ENCODE measurements around the gene HOXC12. TPM values are rescaled to one million over a fixed set of nuclear protein-coding genes. Genes with fewer than 3 reads are reported as not detected.
A peak's percentile ranks its signal among the peaks of the same experiment; 100 is the strongest.

The HOXC12 gene
- polyA plus RNA-seq, 1 of the 3 experiments (the other 2 are of a cell fraction), result not detected

- Histone ChIP-seq H3K27me3 (ENCODE audit: insufficient read depth) (peaks cover 97% of the 10 kb centered on the region), H3K36me3 (replicated peaks in 1 of 2; ENCODE audit: control insufficient read depth in 1 of 2, insufficient read depth in 2 of 2, low read length in 1 of 2) (no peaks in the 10 kb centered on the region), H3K4me1 (ENCODE audit: control insufficient read depth in 1 of 2, insufficient read depth in 2 of 2, low read depth in 1 of 2, low read length in 1 of 2) (no peaks in the 10 kb centered on the region), H3K9ac (no peak overlapping the region), H4K20me1 (ENCODE audit: insufficient read depth) (no peaks in the 10 kb centered on the region), H3K9me2 (no peaks in the 10 kb centered on the region), H3K27ac (ENCODE audit: low read depth in 2 of 2, low read length in 1 of 2) (no peak overlapping the region), H3K9me3 (no peaks in the 10 kb centered on the region), H3F3A (replicated peaks; ENCODE audit: insufficient read depth) (no peaks in the 10 kb centered on the region), H2AFZ (ENCODE audit: low read depth) (no peak overlapping the region), H3K4me2 (no peak overlapping the region), H3K4me3 (ENCODE audit: low read depth in 2 of 2, low read length in 1 of 2) (no peak overlapping the region), H3K79me2 (ENCODE audit: insufficient read depth) (no peaks in the 10 kb centered on the region)
- DNase-seq, result no peak
- CTCF ChIA-PET, result interaction anchor here (0.6 to 1.9 kb wide), 7 partner anchors 14 to 455 kb away, joined by 3 to 7 read pairs (median 4); partner anchors contain the start of gene HOXC10
- 30% methylated on average over 49 of the region's 51 CpGs for WGBS (ENCODE audit: low lambda C conversion rate)
- POLR2A ChIA-PET, result no interaction called here
- 0 out of 2 replicates have a peak, but pooled peaks have one; percentile 21 for TF ChIP-seq EZH2phosphoT487 (IDR thresholded peaks at IDR 0.05; ENCODE audit: borderline replicate concordance, low read depth)
- TF ChIP-seq YY1 (IDR thresholded peaks at IDR 0.05; ENCODE audit: low read depth), result no peak
Measured at GRCh38 chr12:53944907-53945847, 9.5 kb upstream of the HOXC12 start.

GRCh38 chr12:53947743-53948142 lies 7.0 kb upstream of the HOXC12 start:
- no peaks in the 10 kb centered on the region for H3K79me2 ChIP-seq (ENCODE audit: insufficient read depth)
- CTCF ChIA-PET, result no interaction called here
- H3K4me2 ChIP-seq, result no peak overlapping the region
- peaks cover 99% of the 10 kb centered on the region for H3K27me3 ChIP-seq (ENCODE audit: insufficient read depth)
- no peak overlapping the region for H3K9ac ChIP-seq
- H4K20me1 ChIP-seq (ENCODE audit: insufficient read depth), result 0 out of 2 replicates have a peak, but pooled peaks cover 4% of the 10 kb centered on the region
- no peaks in the 10 kb centered on the region for H3K9me3 ChIP-seq
- no peak overlapping the region for H3K4me3 ChIP-seq (ENCODE audit: low read depth in 2 of 2, low read length in 1 of 2)
- no peak overlapping the region for H3K27ac ChIP-seq (ENCODE audit: low read depth in 2 of 2, low read length in 1 of 2)
- no peaks in the 10 kb centered on the region for H3F3A ChIP-seq (replicated peaks; ENCODE audit: insufficient read depth)
- H3K9me2 ChIP-seq, result no peaks in the 10 kb centered on the region
- no peak overlapping the region for H2AFZ ChIP-seq (ENCODE audit: low read depth)
- POLR2A ChIA-PET, result no interaction called here
- no peak for TF ChIP-seq TCF12 (IDR thresholded peaks at IDR 0.05)
- TF ChIP-seq JUND (IDR thresholded peaks at IDR 0.05), result no peak
- TF ChIP-seq RFX5 (IDR thresholded peaks at IDR 0.05; ENCODE audit: low read length), result no peak
- TF ChIP-seq POLR2AphosphoS5 (IDR thresholded peaks at IDR 0.05; ENCODE audit: low read depth, low read length), result no peak
- no peak for TF ChIP-seq GABPA (IDR thresholded peaks at IDR 0.05; ENCODE audit: low read depth)
- TF ChIP-seq RAD21 (IDR thresholded peaks at IDR 0.05; ENCODE audit: low read length), result no peak
- no peak for TF ChIP-seq CHD2 (IDR thresholded peaks at IDR 0.05; ENCODE audit: low read length, partially characterized antibody)
- TF ChIP-seq RCOR1 (IDR thresholded peaks at IDR 0.05; ENCODE audit: low read length), result no peak
- TF ChIP-seq FOSL2 (IDR thresholded peaks at IDR 0.05; ENCODE audit: borderline replicate concordance, low read depth), result no peak
- no peak for TF ChIP-seq NRF1 (IDR thresholded peaks at IDR 0.05; ENCODE audit: low read depth, low read length)
- TF ChIP-seq IRF3 (IDR thresholded peaks at IDR 0.05; ENCODE audit: low read depth, low read length), result no peak
- no peak for TF ChIP-seq RXRA (IDR thresholded peaks at IDR 0.05; ENCODE audit: borderline replicate concordance, low read depth)
- DNase-seq, result no peak
- H3K4me1 ChIP-seq (ENCODE audit: control insufficient read depth in 1 of 2, insufficient read depth in 2 of 2, low read depth in 1 of 2, low read length in 1 of 2), result no peaks in the 10 kb centered on the region; a peak in 1 of 4 replicates
- H3K36me3 ChIP-seq (replicated peaks in 1 of 2; ENCODE audit: control insufficient read depth in 1 of 2, insufficient read depth in 2 of 2, low read length in 1 of 2), result no peaks in the 10 kb centered on the region
